Stimulated activated CD4-positive, alpha-beta T cell treated with anti-CD3 and anti-CD28 coated beads, Interleukin-15, amount 100 ng/mL, for 1 hour (primary cell): ENCODE results near the gene RNF144A.

ENCODE experiments used
- DNase-seq, 2 donors: peaks; one replicate each; pipeline ENCODE4 v3.0.0-alpha.2; 2020; ENCODE audit warnings: low read depth in 1 of 2, low spot score in 1 of 2

RNF144A gene

DNA sequence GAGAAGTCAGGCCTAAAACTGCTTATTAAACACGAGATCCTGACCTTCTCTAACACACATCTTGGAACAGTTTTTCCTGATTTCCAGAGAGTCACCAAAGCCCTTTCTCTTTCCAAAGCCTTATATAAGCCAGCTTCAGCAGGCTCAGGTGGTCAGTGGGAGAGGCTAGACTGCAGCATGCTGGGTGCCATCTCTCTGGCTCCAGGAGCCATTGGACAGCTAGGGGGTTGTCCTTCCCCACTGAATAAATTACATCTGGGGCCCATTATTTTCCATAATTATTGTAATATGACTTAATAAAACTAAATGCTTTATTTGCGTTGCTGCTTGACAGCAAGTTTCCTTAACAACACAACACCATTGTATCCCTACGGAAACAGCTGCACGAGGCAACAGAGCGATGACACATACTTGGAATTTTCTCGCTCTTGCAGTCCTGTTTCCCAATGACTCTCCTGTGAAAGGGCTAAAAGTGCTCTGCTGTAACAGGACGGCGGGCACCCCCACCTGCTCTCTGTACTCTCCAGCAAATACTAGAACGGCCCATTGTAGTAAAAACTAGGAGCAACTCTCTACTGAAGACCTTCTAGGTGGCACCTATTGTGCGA is 160.6 kb downstream of the RNF144A start:
- no peak for DNase-seq

DNA sequence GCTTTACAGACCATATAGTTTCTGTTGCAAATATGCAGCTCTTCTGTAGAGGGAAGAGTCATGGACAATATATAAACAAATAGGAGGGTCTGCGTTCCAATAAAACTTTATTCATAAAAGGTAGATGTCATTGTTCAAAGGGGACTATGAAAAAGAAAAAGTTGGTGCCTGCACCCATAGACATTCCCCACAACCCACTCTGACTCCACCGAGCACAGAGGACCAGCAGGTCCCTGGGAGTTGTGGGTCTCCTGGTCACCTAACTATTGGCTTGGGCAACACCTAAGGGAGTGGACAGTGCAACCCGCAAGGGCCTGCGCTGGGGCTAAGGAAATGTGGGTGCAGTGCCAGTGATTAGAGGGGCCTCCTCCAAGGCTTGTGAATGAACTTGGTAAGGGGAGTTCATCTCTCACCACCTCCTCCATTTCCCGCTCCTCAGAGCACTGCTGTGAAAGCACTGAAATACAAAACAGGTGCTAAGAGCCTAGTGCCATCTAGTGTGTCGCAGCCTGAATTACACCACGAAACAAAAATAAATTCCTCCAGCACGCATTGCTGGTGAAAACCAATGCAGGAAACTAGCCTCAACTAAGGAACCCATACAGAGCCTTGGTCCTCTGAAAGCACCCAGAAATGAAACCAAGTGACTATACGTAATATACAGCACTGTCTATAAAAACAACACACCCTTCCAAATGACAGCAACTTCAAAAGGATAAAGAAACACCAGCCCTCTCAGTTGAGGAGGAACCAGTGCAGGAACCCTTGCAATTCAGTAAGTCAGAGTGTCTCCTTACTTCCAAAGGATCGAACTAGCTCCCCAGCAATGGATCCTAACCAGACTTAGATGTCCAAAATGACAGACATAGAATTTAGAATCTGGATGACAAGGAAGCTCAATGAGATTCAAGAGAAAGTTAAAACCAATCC is 166.6 kb downstream of the RNF144A start:
- DNase-seq, result no peak

DNA sequence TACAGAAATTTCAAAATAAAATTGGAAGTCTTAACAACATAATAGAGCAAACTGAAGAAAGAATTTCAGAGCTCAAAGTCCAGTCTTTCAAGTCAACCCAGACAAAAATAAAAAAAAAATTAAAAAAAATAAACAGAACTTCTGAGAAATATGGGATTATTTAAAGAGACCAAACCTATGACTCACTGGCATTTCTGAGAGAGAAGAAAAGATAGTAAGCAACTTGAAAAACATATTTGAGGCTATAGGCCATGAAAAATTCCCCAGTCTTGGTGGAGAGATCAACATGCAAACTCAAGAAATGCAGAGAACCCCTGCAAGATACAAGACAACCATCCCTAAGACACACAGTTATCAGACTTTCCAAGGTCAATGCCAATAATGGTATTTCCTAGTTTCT is 167.4 kb downstream of the RNF144A start:
- no peak for DNase-seq

DNA sequence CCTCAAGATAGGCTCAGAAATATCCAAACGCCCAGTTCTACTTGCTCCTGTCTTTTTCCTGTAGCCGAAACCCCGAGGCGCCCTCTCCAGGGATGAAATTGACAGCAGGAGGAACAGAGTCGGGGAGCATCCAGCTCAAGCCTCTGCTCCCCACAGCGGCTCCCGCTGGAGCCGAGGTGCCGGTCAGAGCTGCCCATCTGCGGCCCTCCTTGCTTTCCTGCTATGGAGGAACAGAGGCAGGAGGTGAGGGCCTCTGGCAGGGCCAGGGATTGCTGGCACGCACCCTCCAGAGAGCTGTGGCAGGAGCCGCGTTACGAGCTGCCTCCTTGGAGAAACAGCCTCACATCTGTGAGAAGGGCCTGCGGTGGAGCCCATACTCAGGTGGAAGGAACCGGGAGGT is 172.1 kb downstream of the RNF144A start:
- DNase-seq, result no peak

DNA sequence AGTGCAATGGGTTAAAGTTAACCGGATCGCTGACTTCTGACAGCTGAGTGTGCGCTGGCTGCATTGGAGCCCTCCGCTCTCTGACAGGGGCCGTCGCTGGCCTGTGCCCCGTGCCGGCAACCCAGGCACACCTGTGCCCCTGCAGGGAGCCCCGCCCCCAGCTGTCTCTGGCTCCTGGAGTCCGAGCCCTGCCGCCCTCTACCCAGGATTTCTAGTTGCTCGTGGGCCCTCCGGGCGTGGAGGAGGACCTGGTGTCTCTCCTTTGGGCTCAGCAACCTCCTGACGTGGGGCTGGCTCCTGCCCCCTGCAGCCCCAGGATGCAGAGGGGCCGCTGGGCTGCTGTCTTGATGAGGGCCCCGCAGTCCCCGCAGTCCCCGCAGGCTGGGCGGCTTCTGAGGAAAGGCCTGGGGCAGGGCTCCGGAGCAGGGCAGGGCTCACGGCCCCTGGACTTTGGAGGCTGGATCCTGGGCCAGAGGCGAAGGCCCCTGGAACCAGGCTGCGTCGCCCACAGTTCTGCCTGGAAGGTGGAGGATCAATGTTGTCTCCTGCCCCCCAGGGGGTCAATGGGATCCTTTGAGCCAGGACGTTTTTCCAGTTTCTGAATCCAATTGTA is 172.8 kb downstream of the RNF144A start:
- no peak for DNase-seq

DNA sequence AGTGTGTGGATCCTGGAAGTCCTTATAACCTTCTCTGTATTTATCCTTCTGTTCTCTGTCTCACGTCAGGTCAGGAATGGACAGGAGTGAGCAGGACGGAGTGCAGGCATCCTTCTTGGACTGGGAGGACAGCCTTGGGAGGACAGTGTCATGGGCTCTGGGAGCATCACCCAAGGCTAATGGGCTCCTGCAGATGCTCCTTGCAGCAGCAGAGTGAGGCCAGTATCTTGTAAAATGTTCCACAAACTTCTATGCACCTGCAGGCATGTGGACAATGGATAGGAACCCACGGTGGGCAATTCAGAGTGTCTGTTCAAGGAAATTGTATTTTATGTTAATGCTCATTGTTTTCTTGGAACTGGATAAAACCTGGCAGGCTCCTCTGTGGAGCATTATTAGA is 176.2 kb downstream of the RNF144A start:
- no peak for DNase-seq
